ENCODE measurements around the gene NECAB3. TPM values are rescaled to one million over a fixed set of nuclear protein-coding genes. Genes with fewer than 3 reads are reported as not detected.

Gene NECAB3
- total RNA-seq, 2 donors from 2014 or later: 24.0 to 29.6 TPM

- Histone ChIP-seq H3K4me1 (ENCODE audit: control insufficient read depth in 1 of 2, low read depth in 2 of 2) (peaks cover 7 to 12% of the 10 kb centered on the region in 2 donors), H3K27me3 (replicated peaks; ENCODE audit: insufficient read depth) (no peaks in the 10 kb centered on the region), H3K4me3 (no peak overlapping the region), H3K36me3 (peaks cover 20% of the 10 kb centered on the region), H3K27ac (no peak overlapping the region), H3K9me3 (no peaks in the 10 kb centered on the region)
- ATAC-seq (ENCODE audit: insufficient number of reproducible peaks, low FRiP score, low read depth) (no peak), DNase-seq (ENCODE audit: low spot score) (no peak)
- TF ChIP-seq CTCF (IDR thresholded peaks at IDR 0.05): no peak
Measured at GRCh38 chr20:33716498-33716897, 42.3 kb upstream of the NECAB3 start.

- DNase-seq (ENCODE audit: low spot score) (no peak), ATAC-seq (ENCODE audit: insufficient number of reproducible peaks, low FRiP score, low read depth) (no peak)
- Histone ChIP-seq H3K27ac (no peak overlapping the region), H3K4me1 (ENCODE audit: control insufficient read depth in 1 of 2, low read depth in 2 of 2) (peaks cover 0 to 4% of the 10 kb centered on the region in 2 donors), H3K36me3 (peaks cover 29% of the 10 kb centered on the region), H3K4me3 (no peak overlapping the region), H3K9me3 (no peaks in the 10 kb centered on the region), H3K27me3 (replicated peaks; ENCODE audit: insufficient read depth) (no peaks in the 10 kb centered on the region)
- no peak for TF ChIP-seq CTCF (IDR thresholded peaks at IDR 0.05)
Measured at GRCh38 chr20:33713865-33714367, 39.7 kb upstream of the NECAB3 start.

GRCh38 chr20:33711446-33711738, 37.2 kb upstream of the NECAB3 start:
- no peak for ATAC-seq (ENCODE audit: insufficient number of reproducible peaks, low FRiP score, low read depth)
- H3K36me3 ChIP-seq: peaks cover 36% of the 10 kb centered on the region

DNA sequence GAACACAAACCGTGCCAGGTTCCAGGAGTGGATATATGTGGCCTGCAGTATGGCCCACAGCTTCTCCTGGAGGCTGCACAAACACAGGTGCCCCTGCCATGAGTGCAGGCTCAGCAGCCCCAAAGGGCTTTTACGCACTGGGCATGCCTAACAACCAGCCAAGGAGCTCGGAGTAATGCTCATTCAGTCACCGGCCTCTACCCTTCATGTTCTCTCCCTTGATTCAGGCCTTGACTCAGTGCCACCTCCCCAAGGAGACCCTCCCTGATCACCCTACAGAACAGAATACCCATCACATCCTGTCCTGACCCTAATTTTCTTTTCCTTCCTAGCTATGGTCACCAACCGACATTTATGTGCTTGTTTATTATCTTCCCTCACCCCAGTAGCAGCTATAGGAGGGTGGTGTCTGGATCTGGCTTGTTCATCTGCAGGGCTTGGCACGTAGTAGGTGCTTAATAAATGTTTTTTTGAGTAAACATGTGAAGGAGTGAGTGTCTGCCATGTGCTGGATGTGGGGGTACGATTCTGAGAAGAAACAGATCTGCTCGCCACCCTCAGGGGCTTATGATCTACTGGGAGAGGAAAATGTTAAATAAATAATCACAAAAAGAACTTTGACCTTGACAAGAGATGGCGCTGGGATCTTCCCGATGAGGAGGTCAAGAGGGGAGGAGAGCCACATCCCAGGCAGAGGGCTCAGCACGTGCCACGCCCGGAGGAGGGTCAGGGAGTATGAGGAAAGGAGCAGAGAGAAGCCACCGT, 36.6 kb upstream of the NECAB3 start:
- Histone ChIP-seq H3K27me3 (replicated peaks; ENCODE audit: insufficient read depth) (no peaks in the 10 kb centered on the region), H3K4me3 (no peak overlapping the region), H3K36me3 (peaks cover 38% of the 10 kb centered on the region), H3K27ac (no peak overlapping the region), H3K4me1 (ENCODE audit: control insufficient read depth in 1 of 2, low read depth in 2 of 2) (no peaks in the 10 kb centered on the region), H3K9me3 (no peaks in the 10 kb centered on the region)
- no peak for DNase-seq (ENCODE audit: low spot score)
- TF ChIP-seq CTCF (IDR thresholded peaks at IDR 0.05): no peak
- no peak for ATAC-seq (ENCODE audit: insufficient number of reproducible peaks, low FRiP score, low read depth)

More at GRCh38 chr20:33711446-33711738, 37.2 kb upstream of the NECAB3 start:
- Histone ChIP-seq H3K9me3 (no peaks in the 10 kb centered on the region), H3K27ac (no peak overlapping the region), H3K4me3 (no peak overlapping the region), H3K27me3 (replicated peaks; ENCODE audit: insufficient read depth) (no peaks in the 10 kb centered on the region), H3K4me1 (ENCODE audit: control insufficient read depth in 1 of 2, low read depth in 2 of 2) (no peaks in the 10 kb centered on the region)
- no peak for DNase-seq (ENCODE audit: low spot score)
- TF ChIP-seq CTCF (IDR thresholded peaks at IDR 0.05): no peak

GRCh38 chr20:33709905-33710541, 35.8 kb upstream of the NECAB3 start:
- no peak for ATAC-seq (ENCODE audit: insufficient number of reproducible peaks, low FRiP score, low read depth)

More at GRCh38 chr20:33709905-33710541, 35.8 kb upstream of the NECAB3 start:
- Histone ChIP-seq H3K27ac (no peak overlapping the region), H3K9me3 (no peaks in the 10 kb centered on the region), H3K36me3 (peaks cover 39% of the 10 kb centered on the region), H3K4me3 (no peak overlapping the region), H3K27me3 (replicated peaks; ENCODE audit: insufficient read depth) (no peaks in the 10 kb centered on the region), H3K4me1 (ENCODE audit: control insufficient read depth in 1 of 2, low read depth in 2 of 2) (no peaks in the 10 kb centered on the region)
- no peak for TF ChIP-seq CTCF (IDR thresholded peaks at IDR 0.05)
- DNase-seq (ENCODE audit: low spot score): no peak
